ENCODE data around the gene PRKRA. TPM values are rescaled to one million over a fixed set of nuclear protein-coding genes. Genes with fewer than 3 reads are reported as not detected.

PRKRA gene
- total RNA-seq, 1 donor from 2014 or later: 79.3 TPM

GRCh38 chr2:178457390-178457886, 6.5 kb upstream of the PRKRA start:
- intact Hi-C loops (cut with DNase I): no loop called here
- Histone ChIP-seq H3K9me3 (no peaks in the 10 kb centered on the region), H3K27me3 (no peaks in the 10 kb centered on the region), H3K27ac (no peak overlapping the region), H3K4me1 (peaks cover under 1% of the 10 kb centered on the region), H3K4me3 (no peak overlapping the region), H3K36me3 (no peaks in the 10 kb centered on the region)
- no peak for DNase-seq (ENCODE audit: extremely low spot score in 2 of 2)
- TF ChIP-seq POLR2A (IDR thresholded peaks at IDR 0.05) (no peak), CTCF (IDR thresholded peaks at IDR 0.05) (no peak), POLR2AphosphoS5 (IDR thresholded peaks at IDR 0.05; ENCODE audit: insufficient read depth in 1 of 2, low read depth in 1 of 2) (no peak)

GRCh38 chr2:178455947-178456346, 5.0 kb upstream of the PRKRA start:
- Histone ChIP-seq H3K4me1 (peaks cover 8% of the 10 kb centered on the region), H3K4me3 (no peak overlapping the region), H3K27me3 (no peaks in the 10 kb centered on the region), H3K9me3 (no peaks in the 10 kb centered on the region), H3K36me3 (no peaks in the 10 kb centered on the region), H3K27ac (no peak overlapping the region)
- no peak for DNase-seq (ENCODE audit: extremely low spot score in 2 of 2)
- TF ChIP-seq POLR2A (IDR thresholded peaks at IDR 0.05) (no peak), CTCF (IDR thresholded peaks at IDR 0.05) (no peak), POLR2AphosphoS5 (IDR thresholded peaks at IDR 0.05; ENCODE audit: insufficient read depth in 1 of 2, low read depth in 1 of 2) (no peak)
- intact Hi-C loops (cut with DNase I): no loop called here

GRCh38 chr2:178452870-178453269, 1.9 kb upstream of the PRKRA start:
- H3K27ac ChIP-seq: no peak overlapping the region
- intact Hi-C loops (cut with DNase I): no loop called here
- DNase-seq (ENCODE audit: extremely low spot score in 2 of 2): no peak

GRCh38 chr2:178452334-178452733, 1.4 kb upstream of the PRKRA start:
- H3K27ac ChIP-seq: peak overlapping the region; percentile 91
- DNase-seq (ENCODE audit: extremely low spot score in 2 of 2): no peak
- intact Hi-C loops (cut with DNase I): no loop called here
- H3K4me1 ChIP-seq: peaks cover 34% of the 10 kb centered on the region
- no peaks in the 10 kb centered on the region for H3K9me3 ChIP-seq
- H3K4me3 ChIP-seq: no peak overlapping the region
- no peaks in the 10 kb centered on the region for H3K36me3 ChIP-seq
- TF ChIP-seq POLR2A (IDR thresholded peaks at IDR 0.05) (no peak), CTCF (IDR thresholded peaks at IDR 0.05) (no peak), POLR2AphosphoS5 (IDR thresholded peaks at IDR 0.05; ENCODE audit: insufficient read depth in 1 of 2, low read depth in 1 of 2) (no peak)
- H3K27me3 ChIP-seq: no peaks in the 10 kb centered on the region

More at GRCh38 chr2:178452870-178453269, 1.9 kb upstream of the PRKRA start:
- peaks cover 32% of the 10 kb centered on the region for H3K4me1 ChIP-seq
- no peaks in the 10 kb centered on the region for H3K27me3 ChIP-seq
- TF ChIP-seq CTCF (IDR thresholded peaks at IDR 0.05) (no peak), POLR2A (IDR thresholded peaks at IDR 0.05) (no peak), POLR2AphosphoS5 (IDR thresholded peaks at IDR 0.05; ENCODE audit: insufficient read depth in 1 of 2, low read depth in 1 of 2) (no peak)
- H3K4me3 ChIP-seq: no peak overlapping the region
- H3K36me3 ChIP-seq: no peaks in the 10 kb centered on the region
- no peaks in the 10 kb centered on the region for H3K9me3 ChIP-seq

- intact Hi-C loops (cut with DNase I): no loop called here
- TF ChIP-seq POLR2AphosphoS5 (IDR thresholded peaks at IDR 0.05; ENCODE audit: insufficient read depth in 1 of 2, low read depth in 1 of 2) (no peak), CTCF (IDR thresholded peaks at IDR 0.05) (no peak), POLR2A (IDR thresholded peaks at IDR 0.05) (no peak)
Measured at GRCh38 chr2:178450524-178450773, 526 bp downstream of the PRKRA start.

More at GRCh38 chr2:178450524-178450773, 526 bp downstream of the PRKRA start:
- H3K27ac ChIP-seq: peak overlapping the region; percentile 91
- H3K4me1 ChIP-seq: peaks cover 34% of the 10 kb centered on the region
- H3K4me3 ChIP-seq: peak overlapping the region; percentile 62 to 81
- no peak for DNase-seq (ENCODE audit: extremely low spot score in 2 of 2)
- H3K36me3 ChIP-seq: peaks cover 0 to 11% of the 10 kb centered on the region in 2 donors
- H3K9me3 ChIP-seq: no peaks in the 10 kb centered on the region
- H3K27me3 ChIP-seq: no peaks in the 10 kb centered on the region
